IMR-90 (cell line): Measurements from ENCODE around the gene SLC66A1. TPM values are rescaled to one million over a fixed set of nuclear protein-coding genes. Genes with fewer than 3 reads are reported as not detected.

ENCODE experiments used
- ATAC-seq: fragments of 200-7000 bp; cut with Tn5 transposase; 2 replicates; pipeline ENCODE4 v1.9.1; 2020; ENCODE audit warnings: low read depth, mild to moderate bottlenecking, moderate library complexity
- BruUV-seq: library from RNA; stranded (reverse); fragments of 400-500 nt; replicated peaks from 2 replicates; lab custom pipeline; 2021; lab: Mats Ljungman, UMichigan
- CTCF ChIA-PET: fragments of 300-600 bp; formaldehyde crosslinking; extraction: SDS; loops from one replicate; lab custom pipeline; 2021; ENCODE audit warnings: antibody characterized with exemption; lab: Yijun Ruan, JAX
- POLR2A ChIA-PET: fragments of 300-600 bp; sonication (Branson Sonifier 250); formaldehyde crosslinking; loops from one replicate; lab custom pipeline; 2022; ENCODE audit warnings: antibody characterized with exemption; ENCODE audit not compliant: unreplicated experiment; lab: Charles Lee
- DNase-seq: peaks from one replicate; pipeline ENCODE4 v3.0.0; 2013
- H2AFZ ChIP-seq: replicated peaks from 2 replicates; pipeline ENCODE3; 2013; ENCODE audit warnings: low read length, mild to moderate bottlenecking; ENCODE audit not compliant: poor library complexity
- H2AK5ac ChIP-seq: 2 replicates; pipeline ENCODE4 v1.6.1; 2013; ENCODE audit warnings: low read depth, low read length, inconsistent platforms
- H2AK9ac ChIP-seq: replicated peaks from 2 replicates; pipeline ENCODE3; 2013; ENCODE audit warnings: mild to moderate bottlenecking, low read depth, low read length, moderate library complexity; ENCODE audit not compliant: poor library complexity
- H2BK120ac ChIP-seq: 2 replicates; pipeline ENCODE4 v1.6.1; 2013; ENCODE audit warnings: low read depth, low read length, inconsistent platforms
- H2BK15ac ChIP-seq: 3 replicates; pipeline ENCODE4 v1.6.1; 2013; ENCODE audit warnings: low read depth, low read length, inconsistent platforms
- H2BK20ac ChIP-seq: 2 replicates; pipeline ENCODE4 v1.6.1; 2013; ENCODE audit warnings: low read depth, mild to moderate bottlenecking, inconsistent platforms, low read length, moderate library complexity
- H2BK5ac ChIP-seq: 2 replicates; pipeline ENCODE4 v1.6.1; 2013; ENCODE audit warnings: mild to moderate bottlenecking, low read depth, low read length, inconsistent platforms; ENCODE audit not compliant: poor library complexity, severe bottlenecking
- H3K14ac ChIP-seq: replicated peaks from 2 replicates; pipeline ENCODE4 v1.6.1; 2013; ENCODE audit warnings: low read depth, low read length, inconsistent platforms
- H3K18ac ChIP-seq: 2 replicates; pipeline ENCODE4 v1.6.1; 2013; ENCODE audit warnings: low read depth, low read length, control low read depth
- H3K23ac ChIP-seq: 2 replicates; pipeline ENCODE4 v1.6.1; 2013; ENCODE audit warnings: low read depth, low read length, inconsistent platforms
- H3K27ac ChIP-seq: 2 replicates; pipeline ENCODE4 v1.5.1; 2013; ENCODE audit warnings: mild to moderate bottlenecking, control low read depth, low read length; ENCODE audit not compliant: insufficient read depth
- H3K27me3 ChIP-seq: 2 replicates; pipeline ENCODE4 v1.6.1; 2013; ENCODE audit warnings: low read length; ENCODE audit not compliant: control insufficient read depth, insufficient read depth
- H3K36me3 ChIP-seq: 2 replicates; pipeline ENCODE4 v1.6.1; 2013; ENCODE audit warnings: low read length, mixed read lengths; ENCODE audit not compliant: control insufficient read depth, insufficient read depth
- H3K4ac ChIP-seq: 2 replicates; pipeline ENCODE4 v1.6.1; 2013; ENCODE audit warnings: low read depth, low read length, inconsistent platforms
- H3K4me1 ChIP-seq: 2 replicates; pipeline ENCODE4 v1.6.1; 2013; ENCODE audit warnings: low read length, mixed read lengths; ENCODE audit not compliant: control insufficient read depth, insufficient read depth
- H3K4me2 ChIP-seq: 2 replicates; pipeline ENCODE4 v1.6.1; 2013; ENCODE audit warnings: low read depth, mild to moderate bottlenecking, control low read depth, low read length, moderate library complexity
- H3K4me3 ChIP-seq: 2 replicates; pipeline ENCODE4 v1.5.1; 2013; ENCODE audit warnings: low read depth, mild to moderate bottlenecking, control low read depth, low read length, moderate library complexity; ENCODE audit not compliant: insufficient read depth
- H3K56ac ChIP-seq: 2 replicates; pipeline ENCODE4 v1.6.1; 2013; ENCODE audit warnings: low read length, inconsistent platforms; ENCODE audit not compliant: insufficient read depth; ENCODE audit errors: extremely low read depth
- H3K79me1 ChIP-seq, 2 experiments: 2 replicates each; pipeline ENCODE4 v1.6.1; 2013; ENCODE audit warnings: low read length in 2 of 2, inconsistent platforms in 1 of 2, low read depth in 1 of 2
- H3K9ac ChIP-seq: 2 replicates; pipeline ENCODE4 v1.6.1; 2013; ENCODE audit warnings: low read depth, low read length, control low read depth
- H3K9me1 ChIP-seq: 2 replicates; pipeline ENCODE4 v1.6.1; 2013; ENCODE audit warnings: low read length, inconsistent platforms; ENCODE audit not compliant: insufficient read depth
- H3K9me3 ChIP-seq: 2 replicates; pipeline ENCODE4 v1.6.1; 2013; ENCODE audit warnings: low read length; ENCODE audit not compliant: control insufficient read depth, insufficient read depth
- H4K20me1 ChIP-seq: 2 replicates; pipeline ENCODE4 v1.6.1; 2013; ENCODE audit warnings: low read length, inconsistent platforms; ENCODE audit not compliant: insufficient read depth
- H4K5ac ChIP-seq: 2 replicates; pipeline ENCODE4 v1.6.1; 2013; ENCODE audit warnings: mild to moderate bottlenecking, low read depth, low read length, control low read depth
- H4K8ac ChIP-seq, 2 experiments: 2 replicates each; pipeline ENCODE4 v1.6.1; 2013; ENCODE audit warnings: low read depth in 2 of 2, low read length in 2 of 2, control low read depth in 1 of 2, inconsistent platforms in 1 of 2
- H4K91ac ChIP-seq: 2 replicates; pipeline ENCODE4 v1.6.1; 2013; ENCODE audit warnings: low read depth, low read length, inconsistent platforms; ENCODE audit not compliant: insufficient read depth
- BHLHE40 ChIP-seq: fragments of 150-350 bp; IDR thresholded peaks from 2 replicates; pipeline ENCODE4 v1.6.1; 2016; ENCODE audit warnings: mild to moderate bottlenecking, low read depth, low read length
- CHD1 ChIP-seq: IDR thresholded peaks from 2 replicates; pipeline ENCODE4 v1.6.1; 2012; ENCODE audit warnings: low read depth, low read length, improper control_type of control experiment
- FOS ChIP-seq: fragments of 150-350 bp; IDR thresholded peaks from 2 replicates; pipeline ENCODE4 v1.6.1; 2016; ENCODE audit warnings: low read depth, low read length
- MXI1 ChIP-seq: IDR thresholded peaks from 2 replicates; pipeline ENCODE4 v1.6.1; 2012; ENCODE audit warnings: low read depth, mild to moderate bottlenecking, low read length, moderate library complexity, borderline replicate concordance
- SMC3 ChIP-seq: fragments of 150-350 bp; IDR thresholded peaks from 2 replicates; pipeline ENCODE4 v1.6.1; 2016; ENCODE audit warnings: low read depth, mild to moderate bottlenecking, antibody characterized with exemption, low read length, moderate library complexity
- USF2 ChIP-seq: fragments of 150-350 bp; IDR thresholded peaks from 2 replicates; pipeline ENCODE4 v1.6.1; 2017; ENCODE audit warnings: mild to moderate bottlenecking, antibody characterized with exemption, low read length, low read depth
- WGBS, 2 experiments: methylation state at CpG; one replicate each; pipeline versions ENCODE4 v1.1.5 to v1.1.7; 2013; ENCODE audit warnings: missing lambda C conversion rate in 2 of 2; ENCODE audit not compliant: insufficient read length in 1 of 2; ENCODE audit errors: extremely low coverage in 2 of 2; 5-methylcytosine and 5-hydroxymethylcytosine counted together
- dilution Hi-C: fragments of 300-500 bp; cut with HindIII; formaldehyde crosslinking; loops from one replicate; pipeline ENCODE4 v1.14.3; 2018; ENCODE audit warnings: low sequenced_read_pairs; ENCODE audit not compliant: unreplicated experiment
- in situ Hi-C: fragments of 300-500 bp; cut with MboI; formaldehyde crosslinking; loops from 3 replicates; pipeline ENCODE4 v1.14.3; 2019; ENCODE audit warnings: low sequenced_read_pairs, inconsistent platforms, mixed read lengths
- intact Hi-C: fragments of 100-400 bp; cut with micrococcal nuclease; formaldehyde crosslinking; loops from 2 replicates; pipeline ENCODE4 v1.10.0; 2022
- polyA plus RNA-seq, 3 experiments: library from polyadenylated mRNA; depleted of rRNA; stranded (reverse); fragments of >200 nt; gene quantifications; 2 replicates each; pipeline ENCODE4 v1.2.3, GENCODE V29; 2012; ENCODE audit warnings: low replicate concordance in 1 of 3
- total RNA-seq: library from RNA; depleted of rRNA; stranded (reverse); fragments of >200 nt; gene quantifications from 2 replicates; pipeline ENCODE4 v1.2.3, GENCODE V29; 2012
- TF ChIP-seq, protein P1 (sequence below): fragments of 150-350 bp; IDR thresholded peaks from 2 replicates; pipeline ENCODE4 v1.6.1; 2016; ENCODE audit warnings: low read depth, mild to moderate bottlenecking, low read length, moderate library complexity, borderline replicate concordance

The SLC66A1 gene
- total and polyA plus RNA-seq, 2 of the 4 experiments (the other 2 are of a cell fraction): 6.8 to 18.9 TPM

DNA sequence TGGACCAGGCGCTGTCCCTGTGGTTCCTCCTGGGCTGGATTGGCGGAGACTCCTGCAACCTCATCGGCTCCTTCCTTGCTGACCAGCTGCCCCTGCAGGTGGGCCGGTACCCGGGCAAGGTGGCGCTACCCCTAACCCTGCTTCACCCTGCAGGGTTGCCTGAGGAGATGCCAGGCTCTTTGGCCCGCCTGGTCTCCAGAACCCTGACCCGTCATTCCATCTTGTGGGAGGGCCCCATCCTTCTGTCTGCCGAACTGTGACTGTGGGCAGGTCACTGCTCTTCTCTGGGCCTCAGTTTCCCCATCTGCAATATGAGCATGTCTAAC, 12.5 kb downstream of the SLC66A1 start:
- Histone ChIP-seq H3K18ac (no peak overlapping the region), H3K9me1 (peaks cover 6% of the 10 kb centered on the region; the same call in 1 of the 2 replicates), H2AK5ac (no peak overlapping the region), H3K4me3 (no peak overlapping the region), H2BK20ac (no peak overlapping the region), H2AFZ (no peak overlapping the region), H3K23ac (no peak overlapping the region), H3K4ac (no peak overlapping the region), H3K79me1 (peaks cover 4 to 19% of the 10 kb centered on the region in 2 experiments; a peak in 3 of 4 replicates), H3K14ac (no peak overlapping the region), H3K36me3 (peaks cover 57% of the 10 kb centered on the region), H4K8ac (no peak overlapping the region), H3K56ac (no peak overlapping the region), H2BK120ac (no peak overlapping the region), H2BK15ac (no peak overlapping the region), H3K4me1 (no peaks in the 10 kb centered on the region), H3K9me3 (no peaks in the 10 kb centered on the region), H3K27me3 (no peaks in the 10 kb centered on the region), H2AK9ac (no peak overlapping the region), H4K91ac (no peak overlapping the region), H3K4me2 (no peak overlapping the region), H3K9ac (no peak overlapping the region), H2BK5ac (no peak overlapping the region), H3K27ac (no peak overlapping the region), H4K5ac (no peak overlapping the region), H4K20me1 (no peaks in the 10 kb centered on the region; the same call in none of the 2 replicates)
- ATAC-seq (no peak), DNase-seq (no peak)
- dilution Hi-C loops (no loop called here), intact Hi-C loops (no loop called here), in situ Hi-C loops (no loop called here)
- ChIA-PET CTCF (no interaction called here), POLR2A (no interaction called here)
- 98% methylated on average over 6 of the region's 9 CpGs; no CpG with 5 or more reads in 1 of the 2 experiments for WGBS, 2 experiments
- no TSS peak for BruUV-seq
- no peak for TF ChIP-seq FOS
- no peak for TF ChIP-seq CHD1
- no peak for TF ChIP-seq USF2
- TF ChIP-seq MXI1: no peak
- TF ChIP-seq, protein P1, sequence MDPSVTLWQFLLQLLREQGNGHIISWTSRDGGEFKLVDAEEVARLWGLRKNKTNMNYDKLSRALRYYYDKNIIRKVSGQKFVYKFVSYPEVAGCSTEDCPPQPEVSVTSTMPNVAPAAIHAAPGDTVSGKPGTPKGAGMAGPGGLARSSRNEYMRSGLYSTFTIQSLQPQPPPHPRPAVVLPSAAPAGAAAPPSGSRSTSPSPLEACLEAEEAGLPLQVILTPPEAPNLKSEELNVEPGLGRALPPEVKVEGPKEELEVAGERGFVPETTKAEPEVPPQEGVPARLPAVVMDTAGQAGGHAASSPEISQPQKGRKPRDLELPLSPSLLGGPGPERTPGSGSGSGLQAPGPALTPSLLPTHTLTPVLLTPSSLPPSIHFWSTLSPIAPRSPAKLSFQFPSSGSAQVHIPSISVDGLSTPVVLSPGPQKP: no peak
- no peak for TF ChIP-seq BHLHE40
- TF ChIP-seq SMC3: no peak
